HK-2 (cell line): ENCODE results near the gene MRPL1.
"Not testable (repeated sequence)": the region's sequence is repeated elsewhere in the genome, so short reads cannot be mapped to it uniquely, and the experiment has no call there.

Experiments
- DNase-seq: peaks from one replicate; pipeline ENCODE4 v3.0.0-alpha.2; 2018; ENCODE audit not compliant: unreplicated experiment

The MRPL1 gene

DNA sequence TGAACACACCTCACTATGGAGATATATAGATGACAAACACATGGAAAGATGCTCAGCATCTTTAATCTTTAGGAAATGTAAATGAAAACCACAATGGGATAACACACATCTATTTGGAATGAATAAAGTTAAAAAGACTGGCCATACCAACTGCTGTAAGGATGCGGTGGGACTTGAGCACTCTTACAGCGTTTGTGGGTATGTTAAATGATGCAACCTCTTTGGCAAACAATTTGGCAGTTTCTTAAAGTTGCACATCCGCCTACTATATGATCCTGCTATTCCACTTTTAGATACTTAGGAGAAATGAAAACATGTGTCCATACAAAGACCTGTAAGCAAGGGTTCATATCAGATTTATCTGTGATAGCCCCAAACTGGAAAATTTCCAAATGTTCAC is 50.7 kb downstream of the MRPL1 start:
- DNase-seq, result no peak

DNA sequence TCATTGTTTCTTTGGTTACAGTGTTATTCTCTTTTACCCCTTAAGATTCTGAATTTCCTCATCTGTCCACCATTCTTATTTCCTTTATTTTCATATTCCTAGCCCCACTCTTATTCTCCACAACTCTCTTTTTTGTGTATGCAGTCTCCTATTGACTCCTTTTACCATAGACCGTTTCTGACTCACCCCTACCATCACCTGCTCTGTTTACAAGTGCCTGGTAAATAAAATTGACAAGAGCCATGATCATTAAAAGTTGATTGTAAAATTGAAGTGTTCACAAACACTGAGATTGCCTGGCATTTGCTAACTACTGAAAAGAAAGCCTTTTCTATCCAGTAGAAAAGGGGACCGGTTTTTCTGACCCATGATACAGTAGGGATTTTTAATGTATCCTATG is 54.4 kb downstream of the MRPL1 start:
- no peak for DNase-seq

DNA sequence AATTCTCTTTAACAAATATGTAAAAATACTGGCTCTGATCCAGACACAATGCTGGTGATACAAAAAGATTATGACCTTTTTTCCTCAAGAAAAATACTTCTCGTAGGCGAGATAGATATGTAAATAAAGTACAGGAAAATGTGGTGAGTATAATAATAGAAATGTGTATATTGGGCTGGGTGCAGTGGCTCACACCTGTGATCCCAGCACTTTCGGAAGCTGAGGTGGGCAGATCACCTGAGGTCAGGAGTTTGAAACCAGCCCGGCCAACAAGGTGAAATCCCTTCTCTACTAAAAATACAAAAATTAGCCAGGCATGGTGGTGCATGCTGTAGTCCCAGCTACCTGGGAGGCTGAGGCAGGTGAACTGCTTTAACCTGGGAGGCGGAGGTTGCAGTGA is 55.0 kb downstream of the MRPL1 start:
- DNase-seq, result no peak

DNA sequence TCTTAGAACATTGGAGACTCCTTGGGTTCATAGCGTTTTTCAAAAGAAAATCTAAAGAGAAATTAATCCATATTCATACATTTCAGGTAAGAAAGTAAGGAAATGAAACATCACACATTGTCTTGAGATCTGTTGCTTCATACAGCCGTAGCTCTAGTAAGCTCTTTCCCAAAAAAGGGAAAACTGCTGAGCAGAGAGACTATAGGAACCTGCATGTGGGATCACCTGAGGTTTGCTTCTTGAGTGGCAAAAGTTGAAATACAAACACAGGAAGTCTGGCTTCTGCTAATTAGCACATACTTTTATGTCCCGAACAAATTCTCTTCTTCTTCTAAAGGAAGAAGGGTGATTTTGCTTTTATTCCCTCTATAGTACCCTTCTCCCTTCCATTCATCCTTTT is 57.7 kb downstream of the MRPL1 start:
- no peak for DNase-seq

DNA sequence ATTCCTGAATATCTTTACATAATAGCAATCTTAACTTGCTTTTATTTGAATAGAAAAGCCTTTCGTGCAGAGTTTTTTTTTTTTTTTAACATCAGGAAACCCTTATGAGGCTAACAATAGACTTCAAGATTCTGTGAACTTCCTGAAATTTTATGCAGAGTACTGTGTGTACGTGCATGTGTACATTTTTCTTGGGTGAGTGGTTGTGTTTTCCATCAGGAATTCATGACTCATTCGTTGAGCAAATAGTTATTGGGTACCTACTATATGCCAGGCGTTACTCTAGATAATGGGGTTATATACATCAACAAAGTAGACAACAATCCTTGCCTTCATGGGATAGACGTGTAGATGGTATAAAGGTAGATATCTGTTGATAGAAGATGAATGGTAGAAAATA is 59.1 kb downstream of the MRPL1 start:
- no peak for DNase-seq

DNA sequence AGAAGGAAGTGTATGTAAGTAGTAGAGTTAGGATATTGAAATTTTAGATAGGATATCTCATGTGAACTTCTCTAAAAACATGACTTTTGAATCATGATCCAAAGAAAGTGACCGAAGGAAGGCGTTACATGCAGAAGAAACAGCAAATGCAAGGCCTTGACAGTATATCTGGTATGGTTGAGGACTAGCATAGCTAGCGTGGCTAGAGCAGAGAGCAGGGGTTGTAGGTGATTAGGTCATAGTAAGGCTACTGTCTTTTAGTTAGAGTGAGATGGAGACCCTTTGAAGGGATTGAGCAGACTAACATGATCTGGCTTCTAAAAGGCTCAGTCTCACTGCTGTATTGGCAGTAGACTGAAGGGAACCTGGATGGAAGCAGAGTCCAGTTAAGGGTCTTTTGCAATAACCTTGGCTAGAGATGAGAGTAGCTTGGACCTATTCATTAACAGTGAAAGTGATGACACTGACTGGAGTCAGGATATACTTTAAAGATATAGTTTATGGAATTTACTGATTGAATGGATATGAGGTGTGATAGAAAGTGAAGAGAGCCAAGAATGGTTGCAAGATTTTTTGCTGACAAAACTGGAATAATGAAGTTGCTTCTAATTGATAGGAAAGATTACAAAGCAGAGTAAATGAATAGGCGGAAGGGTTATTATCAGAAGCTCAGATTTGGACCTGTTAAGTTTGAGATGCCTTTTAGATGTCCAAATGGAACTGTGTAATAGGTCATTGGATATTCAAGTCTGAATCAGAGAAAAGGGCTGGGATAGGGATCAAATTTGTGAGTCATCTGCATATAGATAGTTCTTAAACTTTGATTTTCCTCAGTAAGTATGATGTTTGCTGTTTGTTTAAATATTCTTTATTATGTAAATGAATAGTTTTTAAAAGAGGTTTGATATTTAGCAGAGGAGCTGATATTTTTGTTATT is 59.8 kb downstream of the MRPL1 start:
- DNase-seq, result no peak

DNA sequence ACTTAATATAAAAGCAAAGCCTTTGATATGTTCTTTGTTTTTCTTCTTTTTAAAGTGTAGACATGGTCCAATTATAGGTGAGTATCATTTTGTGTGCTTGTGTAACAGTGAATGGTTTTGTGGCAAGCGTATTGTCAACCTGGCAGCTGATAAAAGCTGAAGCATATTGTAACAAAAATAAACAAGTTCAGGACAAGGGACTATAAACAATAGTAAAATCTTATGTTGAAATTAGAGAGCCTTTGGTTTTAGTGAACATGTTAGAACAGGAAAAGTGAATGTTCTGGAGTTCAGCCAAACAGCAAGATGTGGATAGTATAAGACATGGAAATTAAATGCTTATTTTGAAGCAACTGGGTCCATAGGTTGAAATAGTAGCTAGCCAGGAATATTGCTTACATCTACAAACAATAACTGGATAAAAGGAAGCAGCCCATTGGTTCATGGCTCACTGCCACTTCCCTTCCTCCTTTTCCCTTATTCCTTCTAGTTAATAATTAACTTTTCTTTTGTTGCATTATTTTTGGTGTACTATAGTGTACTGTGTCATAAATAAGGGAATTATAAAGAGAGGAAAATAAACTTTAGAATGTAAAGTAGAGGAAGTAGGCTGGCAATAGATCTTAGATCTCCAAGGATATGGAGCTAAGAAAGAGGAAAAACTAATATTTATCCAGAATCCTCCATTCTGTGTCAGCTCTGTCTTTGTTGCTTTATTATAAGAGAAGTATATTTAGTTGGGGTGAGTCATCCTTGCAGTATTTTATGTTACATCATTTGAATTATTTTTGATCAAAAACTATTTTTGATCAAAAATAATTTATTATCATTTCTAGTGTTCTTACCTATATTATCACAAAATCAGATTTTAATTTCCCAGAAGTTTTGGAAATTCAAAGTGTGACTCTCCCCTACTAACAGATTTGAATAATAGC is 65.6 kb downstream of the MRPL1 start:
- no peak for DNase-seq

DNA sequence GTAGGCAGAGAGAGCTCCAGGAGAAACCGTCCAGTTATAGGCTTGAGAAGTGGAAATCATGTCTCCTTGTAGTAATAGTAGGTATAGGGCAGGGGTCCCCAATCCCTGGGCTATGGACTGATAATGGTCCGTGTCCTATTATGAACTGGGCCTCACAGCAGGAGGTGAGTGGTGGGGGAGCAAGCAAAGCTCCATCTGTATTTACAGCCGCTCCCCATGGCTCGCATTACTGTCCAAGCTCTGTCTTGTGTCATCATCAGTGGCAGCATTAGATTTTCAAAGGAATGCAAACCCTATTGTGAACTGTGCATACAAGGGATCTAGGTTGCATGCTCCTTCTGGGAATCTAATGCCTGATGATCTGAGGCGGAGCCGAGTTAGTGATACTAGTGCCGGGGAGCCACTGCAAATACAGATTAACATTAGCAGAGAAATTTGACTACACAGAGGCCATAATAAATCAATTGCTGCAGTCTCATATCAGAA is 67.6 kb downstream of the MRPL1 start:
- DNase-seq, result no peak

DNA sequence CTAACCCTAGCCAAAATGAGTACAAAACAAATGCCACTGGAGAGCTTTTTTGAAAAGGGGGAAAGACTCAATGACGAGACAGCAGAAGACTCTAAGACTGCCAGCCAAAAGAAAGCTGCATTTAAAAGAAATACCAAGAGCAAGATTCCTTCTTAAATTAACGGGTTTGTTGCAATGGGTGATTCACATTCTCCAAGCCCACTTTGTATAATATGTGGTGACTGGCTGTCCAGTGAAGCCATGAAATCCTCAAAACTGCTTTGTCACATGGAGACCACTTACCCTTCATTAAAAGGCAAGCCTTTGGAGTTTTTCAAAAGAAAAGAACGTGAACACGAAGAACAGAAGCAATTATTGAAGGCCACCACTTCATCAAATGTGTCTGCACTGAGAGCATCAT is 68.2 kb downstream of the MRPL1 start:
- DNase-seq, result no peak

DNA sequence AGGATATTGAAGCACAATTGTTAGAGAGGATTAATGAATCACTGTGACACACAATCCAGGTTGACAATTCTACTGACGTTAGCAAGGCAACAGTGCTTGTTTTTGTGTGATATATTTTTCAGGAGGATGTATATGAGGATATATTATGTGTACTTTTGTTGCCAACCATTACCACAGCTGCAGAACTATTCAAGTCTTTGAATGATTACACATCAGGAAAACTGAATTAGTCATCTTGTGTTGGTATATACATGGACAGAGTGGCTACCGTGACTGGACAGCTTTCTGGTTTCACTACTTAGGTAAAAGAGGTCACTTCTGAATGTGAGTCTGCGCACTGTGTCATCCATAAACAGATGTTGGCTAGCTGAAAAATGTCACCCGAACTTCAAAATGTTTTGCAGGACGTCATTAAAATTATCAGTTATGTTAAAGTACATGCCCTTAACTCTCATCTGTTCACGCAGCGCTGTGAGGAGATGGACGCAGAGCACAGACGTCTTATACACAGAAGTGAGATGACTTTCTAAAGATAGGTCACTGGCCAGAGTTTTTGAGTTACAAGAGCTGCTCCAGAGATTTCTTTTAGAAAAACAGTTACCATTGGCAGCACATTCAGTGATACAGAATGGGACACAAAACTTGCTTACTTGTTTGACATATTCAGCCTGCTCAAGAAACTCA is 69.0 kb downstream of the MRPL1 start:
- DNase-seq, result no peak

DNA sequence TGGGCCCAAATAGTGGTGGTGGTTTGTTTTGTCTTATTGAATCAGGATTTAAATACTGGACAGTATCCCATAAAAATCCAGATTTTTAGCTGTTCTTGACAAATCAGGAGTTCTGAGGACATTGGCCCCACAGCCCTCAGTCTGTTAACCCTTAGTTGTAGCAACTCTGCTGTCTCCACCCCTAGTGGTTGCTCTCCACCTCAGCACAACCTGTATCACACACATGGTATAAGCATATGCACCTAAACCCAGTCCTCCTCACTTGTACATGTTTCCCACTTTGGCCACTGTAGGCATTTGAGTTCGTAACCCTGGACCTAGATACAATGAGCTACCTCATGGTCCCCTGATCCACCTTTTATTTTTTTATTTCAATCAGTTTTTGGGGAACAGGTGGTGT is 75.9 kb downstream of the MRPL1 start:
- no peak for DNase-seq

DNA sequence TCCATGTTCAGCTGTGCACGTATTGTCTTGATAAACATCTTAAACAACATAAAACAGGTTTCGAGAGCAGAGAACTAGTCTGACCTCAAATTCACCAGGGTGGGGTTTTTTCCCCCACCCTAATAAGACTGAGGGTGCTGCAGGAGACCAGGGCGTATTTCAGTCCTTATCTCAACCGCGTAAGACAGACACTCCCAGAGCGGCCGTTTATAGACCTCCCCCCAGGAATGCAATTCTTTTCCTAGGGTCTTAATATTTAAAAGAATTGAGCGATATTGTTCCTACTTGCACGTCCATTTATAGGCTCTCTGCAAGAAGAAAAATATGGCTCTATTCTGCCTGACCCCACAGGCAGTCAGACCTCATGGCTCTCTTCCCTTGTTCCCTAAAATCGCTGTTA is 83.3 kb downstream of the MRPL1 start:
- DNase-seq, result not testable (repeated sequence)

DNA sequence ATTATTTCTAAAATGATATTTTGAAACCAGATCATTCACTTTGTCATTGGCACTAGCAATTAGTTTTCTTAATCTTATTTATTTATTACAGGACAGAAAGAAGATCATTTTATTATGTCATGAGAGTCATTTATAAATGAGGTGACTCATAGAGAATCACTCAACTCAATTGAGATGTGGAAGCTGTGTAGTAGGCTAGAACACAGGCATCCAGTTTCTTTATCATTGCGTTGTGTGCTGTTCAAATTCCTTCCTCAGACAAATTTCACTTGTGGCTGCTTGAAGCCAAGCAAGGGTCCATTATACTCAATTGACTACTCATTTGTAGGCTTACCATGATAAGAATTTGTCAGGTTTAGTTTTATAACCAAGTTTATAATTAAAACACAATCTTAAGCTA is 87.6 kb downstream of the MRPL1 start:
- no peak for DNase-seq

DNA sequence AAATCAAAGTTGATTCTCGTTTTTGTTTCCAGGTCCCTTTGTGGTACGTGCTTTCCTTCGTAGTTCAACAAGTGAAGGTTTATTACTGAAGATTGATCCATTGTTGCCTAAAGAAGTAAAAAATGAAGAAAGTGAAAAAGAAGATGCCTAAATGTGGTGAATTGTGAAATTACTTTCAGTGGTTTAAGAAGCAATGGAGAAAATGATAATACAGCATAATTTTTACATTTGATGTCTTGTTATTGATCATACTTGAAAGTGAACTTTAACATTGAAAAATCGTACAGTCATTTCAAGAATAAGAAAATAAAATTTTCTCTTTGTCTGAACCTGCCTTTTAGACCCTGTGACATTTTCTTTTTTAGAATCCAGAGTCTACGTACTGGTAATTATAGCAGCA is 89.8 kb downstream of the MRPL1 start:
- DNase-seq, result no peak

DNA sequence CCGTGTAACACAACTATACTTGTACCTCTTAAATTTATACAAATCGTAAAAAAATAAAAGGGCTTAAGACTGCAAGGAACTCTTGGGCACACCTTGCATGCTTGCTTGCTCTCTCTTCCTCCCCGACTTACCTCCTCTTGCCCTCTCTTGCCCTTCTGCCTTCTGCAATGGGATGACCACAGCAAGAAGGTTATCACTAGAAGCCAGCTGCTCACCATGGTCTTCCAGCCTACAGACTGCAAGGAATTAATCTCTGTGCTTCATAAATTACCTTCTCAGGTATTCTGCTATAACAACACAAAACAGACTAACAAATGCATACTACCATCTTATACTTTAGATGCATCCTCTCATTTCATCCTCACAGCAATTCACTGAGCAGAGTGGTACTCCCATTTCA is 92.1 kb downstream of the MRPL1 start:
- no peak for DNase-seq

DNA sequence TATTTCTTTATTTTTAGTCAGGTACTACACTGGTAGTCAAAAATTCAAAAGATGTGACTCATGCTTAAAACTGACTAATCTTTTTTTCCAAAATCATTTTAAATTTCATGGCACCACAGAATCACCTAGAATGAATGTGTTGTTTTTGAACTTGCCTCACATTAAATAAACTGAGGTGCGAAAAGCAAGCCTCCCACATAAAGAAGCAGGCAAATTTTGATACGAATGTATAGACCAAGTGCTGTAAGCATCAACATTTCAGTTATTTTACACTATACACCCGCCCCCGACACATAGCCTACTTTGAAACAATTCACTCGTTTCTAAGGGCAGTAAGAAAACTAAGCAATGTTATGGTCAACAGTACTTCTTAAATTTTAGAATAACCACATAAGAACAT is 94.3 kb downstream of the MRPL1 start:
- DNase-seq, result no peak

DNA sequence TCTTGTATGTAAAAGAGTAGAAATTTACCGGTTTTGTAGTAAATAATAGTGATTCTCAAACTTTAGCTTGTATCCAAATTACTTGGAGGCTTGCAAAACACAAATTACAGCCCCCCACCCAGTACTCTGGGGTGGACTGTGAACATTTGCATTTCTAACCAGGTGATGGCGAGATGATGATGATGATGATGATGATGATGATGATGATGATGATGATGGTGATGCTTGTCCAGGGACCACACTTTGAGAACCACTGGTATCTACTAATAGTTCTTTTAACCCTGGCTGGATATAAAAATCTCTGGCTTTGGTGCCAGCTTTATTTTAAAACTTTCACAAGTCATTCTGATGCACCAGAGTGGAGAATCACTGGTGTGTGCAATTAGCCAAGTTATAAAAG is 96.3 kb downstream of the MRPL1 start:
- DNase-seq, result no peak

DNA sequence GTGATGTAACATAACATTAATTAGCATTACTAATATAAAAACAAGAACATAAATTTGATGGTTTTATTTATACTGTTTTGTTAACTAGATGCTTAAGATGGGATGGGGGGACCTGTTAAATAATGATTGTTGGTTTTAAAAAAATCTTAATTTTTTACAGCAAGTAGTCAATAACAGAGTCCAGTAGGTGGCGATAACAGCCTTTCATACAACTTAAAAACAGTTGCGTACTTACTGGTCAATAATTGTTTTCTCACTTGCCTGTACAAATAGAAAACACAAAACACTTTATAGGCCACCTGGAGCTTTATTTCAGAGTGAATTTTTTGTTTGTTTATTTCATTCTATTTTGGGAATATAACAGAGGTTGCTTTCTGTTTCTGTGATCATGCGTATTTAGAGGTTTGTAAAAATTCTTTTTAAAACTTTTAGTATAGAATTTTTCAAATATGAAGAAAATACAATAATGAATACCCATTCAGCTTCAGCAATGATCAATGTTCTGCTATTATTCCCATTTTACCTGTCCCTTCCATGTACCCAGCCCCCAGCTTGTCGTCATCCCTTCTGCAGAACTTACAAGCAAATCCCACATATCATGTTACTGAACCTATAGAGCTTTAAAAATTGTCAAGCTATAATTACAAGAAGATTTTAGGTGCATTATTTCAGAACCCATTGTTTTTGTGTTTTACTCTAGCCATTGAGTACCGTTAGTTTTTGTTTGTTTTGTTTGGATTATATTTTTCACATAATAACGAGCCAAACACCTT is 97.1 kb downstream of the MRPL1 start:
- no peak for DNase-seq

DNA sequence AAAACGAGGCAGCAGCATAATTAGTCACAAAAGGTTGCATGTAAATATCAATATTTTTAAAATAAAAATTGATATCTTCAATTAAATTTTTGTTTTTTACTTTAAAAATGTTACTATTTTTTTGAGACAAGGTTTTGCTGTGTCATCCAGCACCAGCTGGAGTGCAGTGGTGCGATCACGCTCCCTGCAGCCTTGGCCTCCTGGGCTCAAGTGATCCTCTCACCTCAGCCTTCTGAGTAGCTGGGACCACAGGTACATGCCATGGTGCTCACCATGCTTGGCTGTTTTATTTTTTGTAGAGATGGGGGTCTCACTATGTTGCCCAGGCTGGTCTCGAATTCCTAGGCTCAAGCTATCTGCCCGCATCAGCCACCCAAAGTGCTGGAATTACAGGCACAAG is 97.7 kb downstream of the MRPL1 start:
- DNase-seq, result no peak

DNA sequence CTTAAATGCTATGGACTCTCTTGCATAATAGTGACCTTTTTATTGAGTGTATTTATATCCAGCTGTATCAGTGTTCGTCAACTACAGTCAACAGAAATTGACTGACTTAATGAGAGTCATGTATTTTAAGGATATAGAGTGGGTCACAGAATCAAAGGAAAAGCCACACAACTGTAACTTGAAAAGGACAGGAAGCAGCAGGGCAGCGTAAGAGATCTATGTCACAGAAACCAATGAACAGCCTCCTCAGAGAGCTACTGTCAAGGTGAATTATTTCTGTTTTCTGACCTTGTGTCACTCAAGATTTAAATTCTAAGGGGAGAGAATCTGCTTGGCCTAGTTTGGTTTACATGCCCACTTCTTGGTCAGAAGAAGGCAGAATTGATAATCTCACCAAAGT is 100.4 kb downstream of the MRPL1 start:
- DNase-seq, result no peak

DNA sequence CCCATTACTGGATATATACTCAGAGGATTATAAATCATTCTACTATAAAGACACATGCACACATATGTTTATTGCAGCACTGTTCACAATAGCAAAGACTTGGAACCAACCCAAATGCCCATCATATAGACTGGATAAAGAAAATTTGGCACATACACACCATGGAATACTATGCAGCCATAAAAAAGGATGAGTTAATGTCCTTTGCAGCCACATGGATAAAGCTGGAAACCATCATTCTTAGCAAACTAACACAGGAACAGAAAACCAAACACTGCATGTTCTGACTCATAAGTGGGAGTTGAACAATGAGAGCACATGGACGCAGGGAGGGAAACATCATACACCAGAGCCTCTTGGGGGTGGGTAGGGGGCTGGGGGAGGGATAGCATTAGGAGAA is 111.0 kb downstream of the MRPL1 start:
- not testable (repeated sequence) for DNase-seq
